ENCODE results near the gene MAN2B2. TPM values are rescaled to one million over a fixed set of nuclear protein-coding genes. Genes with fewer than 3 reads are reported as not detected.

Gene MAN2B2
- total RNA-seq, 1 donor from 2014 or later: 13.9 TPM

DNA sequence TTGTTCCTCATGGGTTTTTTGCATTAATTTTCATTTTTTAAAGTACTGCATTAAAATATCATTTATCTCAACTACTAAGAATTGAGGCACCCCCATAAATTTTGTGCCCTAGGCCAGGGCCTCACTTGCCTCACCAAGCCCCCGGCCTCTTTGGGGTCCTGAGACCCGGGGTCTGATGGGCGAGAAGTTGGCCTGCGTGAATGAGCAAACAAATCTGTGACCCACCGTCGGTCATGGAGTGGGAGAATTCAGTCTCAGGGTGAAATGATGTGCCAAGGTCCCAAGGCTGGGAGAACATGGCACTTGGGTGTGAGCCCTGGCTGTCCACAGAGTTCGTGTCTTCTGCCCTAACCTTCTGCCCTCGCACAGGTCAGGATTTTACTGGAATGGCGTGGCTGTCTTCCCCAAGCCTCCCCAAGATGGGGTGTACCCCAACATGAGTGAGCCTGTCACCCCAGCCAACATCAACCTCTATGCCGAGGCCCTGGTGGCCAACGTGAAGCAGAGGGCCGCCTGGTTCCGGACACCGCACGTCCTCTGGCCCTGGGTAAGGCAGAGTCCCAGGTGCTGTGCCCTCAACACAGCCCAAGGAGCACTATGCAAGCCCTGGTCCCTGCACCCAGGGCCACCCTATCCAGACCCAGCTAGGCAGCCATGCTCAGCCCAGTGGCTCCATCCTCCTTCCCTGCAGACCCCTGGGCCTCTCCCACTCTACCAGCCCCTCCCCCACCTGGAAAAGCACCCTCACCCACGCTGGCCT lies 18.0 kb downstream of the MAN2B2 start:
- Mint-ChIP-seq H3K9me3 (no peaks in the 10 kb centered on the region), H3K4me3 (no peak overlapping the region), H3K27me3 (ENCODE audit: insufficient read depth) (no peaks in the 10 kb centered on the region), H3K36me3 (ENCODE audit: low read depth) (peaks cover 5% of the 10 kb centered on the region), H3K4me1 (ENCODE audit: low read depth) (no peaks in the 10 kb centered on the region), H3K27ac (no peak overlapping the region)
- intact Hi-C loops (cut with micrococcal nuclease): no loop called here
- no peak for DNase-seq (ENCODE audit: low spot score)

DNA sequence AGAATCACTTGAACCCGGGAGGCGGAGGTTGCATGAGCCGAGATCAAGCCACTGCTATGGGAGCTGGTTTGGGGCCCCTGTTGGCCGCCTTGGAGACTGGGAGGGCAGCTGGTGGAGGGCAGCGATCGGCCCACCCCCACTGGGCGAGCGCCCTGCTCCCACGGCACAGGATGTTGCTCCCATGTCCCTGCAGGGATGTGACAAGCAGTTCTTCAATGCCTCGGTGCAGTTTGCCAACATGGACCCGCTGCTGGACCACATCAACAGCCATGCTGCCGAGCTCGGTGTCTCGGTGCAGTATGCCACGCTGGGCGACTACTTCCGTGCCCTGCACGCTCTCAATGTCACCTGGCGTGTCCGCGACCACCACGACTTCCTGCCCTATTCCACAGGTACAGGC lies 19.4 kb downstream of the MAN2B2 start:
- Mint-ChIP-seq H3K27ac (no peak overlapping the region), H3K36me3 (ENCODE audit: low read depth) (peaks cover 5% of the 10 kb centered on the region), H3K9me3 (no peaks in the 10 kb centered on the region), H3K4me1 (ENCODE audit: low read depth) (no peaks in the 10 kb centered on the region), H3K4me3 (no peak overlapping the region), H3K27me3 (ENCODE audit: insufficient read depth) (no peaks in the 10 kb centered on the region)
- intact Hi-C loops (cut with micrococcal nuclease): no loop called here
- no peak for DNase-seq (ENCODE audit: low spot score)

DNA sequence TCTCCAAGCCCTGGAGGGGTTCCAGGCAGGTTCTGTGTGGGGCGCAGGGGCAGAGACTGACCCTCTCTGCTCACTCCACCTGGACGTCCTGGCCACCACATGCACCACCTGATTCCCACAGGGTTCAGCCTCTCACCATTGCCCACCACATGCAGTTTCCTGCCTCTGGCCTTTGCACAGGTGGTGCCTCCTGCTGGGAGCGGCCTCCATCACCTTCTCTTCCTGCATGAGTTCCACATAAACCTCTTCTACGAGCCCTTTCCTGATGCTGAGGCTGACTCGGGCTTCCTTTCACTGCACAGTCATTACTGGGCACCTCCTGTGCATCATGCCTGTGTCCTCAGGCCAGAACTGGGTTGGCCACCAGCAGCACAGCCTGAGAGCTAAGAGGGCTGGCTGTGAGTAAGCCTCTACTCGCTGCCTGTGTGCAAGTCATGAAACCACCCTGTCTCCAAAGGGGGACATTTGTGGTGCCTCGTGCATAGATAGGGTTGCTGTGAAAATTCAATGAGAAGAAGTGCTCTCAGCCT lies 19.9 kb downstream of the MAN2B2 start:
- DNase-seq (ENCODE audit: low spot score): no peak
- Mint-ChIP-seq H3K27me3 (ENCODE audit: insufficient read depth) (no peaks in the 10 kb centered on the region), H3K36me3 (ENCODE audit: low read depth) (peaks cover 9% of the 10 kb centered on the region), H3K9me3 (no peaks in the 10 kb centered on the region), H3K4me1 (ENCODE audit: low read depth) (no peaks in the 10 kb centered on the region), H3K27ac (no peak overlapping the region), H3K4me3 (no peak overlapping the region)
- intact Hi-C loops (cut with micrococcal nuclease): no loop called here

DNA sequence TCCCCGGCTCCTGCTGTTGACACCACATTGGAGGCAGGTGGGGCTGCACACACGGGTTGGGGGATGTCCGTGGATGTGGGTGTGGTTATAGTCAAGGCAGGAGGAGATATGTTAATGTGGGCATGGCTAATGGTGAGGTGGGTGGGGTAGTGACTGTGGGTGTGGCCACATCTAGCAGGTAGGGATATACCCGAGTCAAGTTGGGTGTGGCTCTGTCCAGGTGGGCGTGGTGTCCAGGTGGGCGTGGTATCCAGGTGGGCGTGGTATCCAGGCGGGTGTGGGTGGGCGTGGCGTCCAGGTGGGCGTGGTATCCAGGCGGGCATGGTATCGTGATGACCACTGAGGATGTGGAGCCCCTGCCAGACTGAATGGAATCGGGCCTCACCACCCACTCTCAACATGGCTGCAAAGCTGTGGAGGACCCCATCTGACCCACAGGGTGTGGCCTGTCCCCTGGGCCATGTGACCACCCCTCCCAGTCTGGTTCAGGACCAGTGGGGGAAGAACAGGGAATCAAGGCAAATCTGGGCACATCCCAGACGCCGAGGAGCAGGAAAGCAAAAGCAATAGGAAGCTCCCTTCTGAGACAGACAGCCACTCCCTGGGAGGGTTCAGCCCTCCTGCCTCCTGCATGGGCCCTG lies 21.0 kb downstream of the MAN2B2 start:
- H3K9me3 Mint-ChIP-seq: no peaks in the 10 kb centered on the region
- H3K4me3 Mint-ChIP-seq: no peak overlapping the region
- H3K4me1 Mint-ChIP-seq (ENCODE audit: low read depth): no peaks in the 10 kb centered on the region
- H3K27me3 Mint-ChIP-seq (ENCODE audit: insufficient read depth): no peaks in the 10 kb centered on the region
- no peak overlapping the region for H3K27ac Mint-ChIP-seq
- intact Hi-C loops (cut with micrococcal nuclease): no loop called here
- peaks cover 9% of the 10 kb centered on the region for H3K36me3 Mint-ChIP-seq (ENCODE audit: low read depth)
- no peak for DNase-seq (ENCODE audit: low spot score)

DNA sequence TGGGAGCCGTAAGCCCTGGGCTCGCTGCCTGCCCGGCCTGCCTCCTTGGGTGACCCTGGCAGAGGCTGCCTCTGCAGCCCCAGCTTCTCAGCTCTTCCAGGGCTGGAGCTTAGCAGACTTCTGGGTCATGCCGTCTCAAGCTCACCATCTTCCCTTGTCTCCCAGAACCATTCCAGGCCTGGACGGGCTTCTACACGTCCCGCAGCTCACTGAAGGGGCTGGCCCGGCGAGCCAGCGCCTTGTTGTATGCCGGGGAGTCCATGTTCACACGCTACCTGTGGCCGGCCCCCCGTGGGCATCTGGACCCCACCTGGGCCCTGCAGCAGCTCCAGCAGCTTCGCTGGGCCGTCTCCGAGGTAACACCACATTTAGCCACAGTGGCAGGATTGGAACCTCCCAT lies 22.0 kb downstream of the MAN2B2 start:
- intact Hi-C loops (cut with micrococcal nuclease): no loop called here
- no peak overlapping the region for H3K4me3 Mint-ChIP-seq
- H3K9me3 Mint-ChIP-seq: no peaks in the 10 kb centered on the region
- H3K27me3 Mint-ChIP-seq (ENCODE audit: insufficient read depth): no peaks in the 10 kb centered on the region
- DNase-seq (ENCODE audit: low spot score): no peak
- no peak overlapping the region for H3K27ac Mint-ChIP-seq
- no peaks in the 10 kb centered on the region for H3K4me1 Mint-ChIP-seq (ENCODE audit: low read depth)
- peaks cover 9% of the 10 kb centered on the region for H3K36me3 Mint-ChIP-seq (ENCODE audit: low read depth)

DNA sequence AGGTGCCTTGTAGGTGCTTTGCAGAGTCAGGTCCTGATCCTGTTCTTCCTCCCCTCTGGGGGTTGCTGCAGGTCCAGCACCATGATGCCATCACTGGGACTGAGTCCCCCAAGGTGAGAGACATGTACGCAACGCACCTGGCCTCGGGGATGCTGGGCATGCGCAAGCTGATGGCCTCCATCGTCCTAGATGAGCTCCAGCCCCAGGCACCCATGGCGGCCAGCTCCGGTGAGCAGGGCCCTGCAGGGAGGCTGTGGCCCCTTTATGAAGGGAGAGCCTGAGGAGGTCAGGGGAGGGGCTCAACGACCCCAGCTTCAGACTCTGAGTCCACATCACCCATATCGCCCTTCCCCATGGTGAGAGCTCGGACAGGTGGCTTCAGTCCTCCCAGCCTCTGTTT lies 23.1 kb downstream of the MAN2B2 start:
- Mint-ChIP-seq H3K4me3 (no peak overlapping the region), H3K36me3 (ENCODE audit: low read depth) (peaks cover 10% of the 10 kb centered on the region), H3K4me1 (ENCODE audit: low read depth) (no peaks in the 10 kb centered on the region), H3K27me3 (ENCODE audit: insufficient read depth) (no peaks in the 10 kb centered on the region), H3K9me3 (no peaks in the 10 kb centered on the region), H3K27ac (no peak overlapping the region)
- DNase-seq (ENCODE audit: low spot score): no peak
- intact Hi-C loops (cut with micrococcal nuclease): no loop called here

DNA sequence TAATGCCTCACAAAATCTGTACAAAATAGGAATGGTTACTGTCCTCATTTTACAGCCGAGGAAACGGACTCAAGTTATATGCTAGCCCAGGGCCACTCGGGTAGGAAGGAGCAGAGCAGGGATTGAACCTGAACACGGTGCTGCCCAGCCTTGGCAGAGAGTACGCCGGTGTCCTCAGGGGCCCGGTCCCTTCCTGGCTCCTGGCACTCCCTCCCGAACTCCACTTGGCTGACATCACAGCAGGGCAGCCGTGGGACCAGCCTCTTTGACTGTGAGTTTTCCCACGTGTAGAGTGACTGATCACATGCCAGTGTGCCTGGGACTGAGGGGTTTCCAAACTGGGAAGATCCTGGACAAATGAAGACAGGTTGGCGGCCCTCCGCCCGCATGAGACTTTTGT lies 23.7 kb downstream of the MAN2B2 start:
- DNase-seq (ENCODE audit: low spot score): no peak
- Mint-ChIP-seq H3K36me3 (ENCODE audit: low read depth) (peaks cover 13% of the 10 kb centered on the region), H3K9me3 (peaks cover 2% of the 10 kb centered on the region), H3K4me1 (ENCODE audit: low read depth) (no peaks in the 10 kb centered on the region), H3K27me3 (ENCODE audit: insufficient read depth) (no peaks in the 10 kb centered on the region), H3K27ac (no peak overlapping the region), H3K4me3 (no peak overlapping the region)
- intact Hi-C loops (cut with micrococcal nuclease): no loop called here

DNA sequence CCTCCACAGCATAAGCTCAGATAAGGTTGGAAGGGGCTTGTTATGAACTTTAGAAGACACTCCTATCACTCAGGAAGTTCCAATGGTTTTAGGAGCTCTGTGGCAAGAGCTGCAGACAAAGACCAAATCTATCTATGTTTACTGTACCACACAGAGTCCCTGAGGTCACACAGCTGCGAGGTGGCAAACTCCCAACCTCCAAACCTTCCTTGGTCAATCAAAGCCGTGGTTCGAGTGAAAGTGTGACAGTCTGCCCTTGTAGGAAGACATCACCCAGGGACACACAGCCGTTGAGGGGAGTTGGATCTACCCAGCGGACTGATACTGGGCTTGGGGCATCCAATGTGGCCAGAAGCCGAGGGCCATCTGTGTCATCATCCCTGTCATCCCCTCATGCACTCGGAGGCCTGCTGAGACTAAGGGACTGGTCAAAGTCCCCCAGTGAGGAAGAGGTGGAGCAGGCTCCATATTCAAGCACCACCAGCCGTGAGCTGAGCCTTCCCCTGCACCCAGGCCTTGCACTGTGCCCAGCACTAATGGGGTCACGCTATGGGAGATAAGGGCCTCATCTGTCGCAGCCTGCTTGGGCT lies 26.8 kb downstream of the MAN2B2 start:
- Mint-ChIP-seq H3K9me3 (peaks cover 13% of the 10 kb centered on the region), H3K4me3 (no peak overlapping the region), H3K27me3 (ENCODE audit: insufficient read depth) (no peaks in the 10 kb centered on the region), H3K36me3 (ENCODE audit: low read depth) (peaks cover 39% of the 10 kb centered on the region), H3K27ac (no peak overlapping the region), H3K4me1 (ENCODE audit: low read depth) (no peaks in the 10 kb centered on the region)
- intact Hi-C loops (cut with micrococcal nuclease): no loop called here
- DNase-seq (ENCODE audit: low spot score): no peak

DNA sequence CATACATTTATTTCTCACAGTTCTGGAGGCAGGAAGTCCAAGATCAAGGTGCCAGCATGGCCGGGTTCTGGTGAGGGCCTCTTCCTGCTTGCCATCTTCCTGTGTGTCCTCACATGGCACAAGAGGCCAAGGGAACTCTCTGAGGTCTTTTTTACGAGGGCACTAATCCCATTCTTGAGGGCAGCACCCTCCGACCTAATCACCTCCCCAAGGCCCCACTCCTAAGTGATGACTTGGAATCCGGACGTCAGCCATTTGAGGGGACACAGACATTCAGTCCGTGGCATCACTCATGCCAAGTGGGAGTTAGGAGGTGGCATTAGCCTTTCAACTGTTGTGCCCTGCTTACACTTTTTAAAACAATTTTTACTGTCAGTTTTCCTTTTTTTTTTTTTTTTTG lies 27.3 kb downstream of the MAN2B2 start:
- peaks cover 13% of the 10 kb centered on the region for H3K9me3 Mint-ChIP-seq
- H3K4me1 Mint-ChIP-seq (ENCODE audit: low read depth): no peaks in the 10 kb centered on the region
- H3K27ac Mint-ChIP-seq: no peak overlapping the region
- intact Hi-C loops (cut with micrococcal nuclease): no loop called here
- H3K36me3 Mint-ChIP-seq (ENCODE audit: low read depth): peaks cover 43% of the 10 kb centered on the region
- DNase-seq (ENCODE audit: low spot score): no peak
- H3K4me3 Mint-ChIP-seq: no peak overlapping the region
- no peaks in the 10 kb centered on the region for H3K27me3 Mint-ChIP-seq (ENCODE audit: insufficient read depth)

DNA sequence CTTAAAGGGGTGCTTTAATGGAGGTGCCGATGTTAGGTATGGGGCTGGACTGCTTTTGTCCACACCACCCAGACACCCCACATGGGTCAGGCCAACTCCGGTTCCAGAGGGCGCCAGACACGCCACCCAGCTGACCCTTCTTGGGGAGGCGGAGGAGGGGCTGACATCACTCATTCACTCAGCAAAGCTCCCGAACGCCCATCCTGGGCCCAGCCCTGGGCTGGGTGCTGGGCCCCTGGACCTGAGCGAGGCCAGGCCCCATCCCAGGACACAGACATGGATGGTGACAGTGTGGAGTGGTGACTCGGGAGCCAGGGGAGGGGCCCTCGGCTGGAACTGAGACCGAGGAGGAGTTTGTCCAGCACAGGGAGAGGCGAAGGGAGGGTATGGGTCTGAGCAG lies 28.1 kb downstream of the MAN2B2 start:
- intact Hi-C loops (cut with micrococcal nuclease): no loop called here
- Mint-ChIP-seq H3K9me3 (peaks cover 13% of the 10 kb centered on the region), H3K36me3 (ENCODE audit: low read depth) (peaks cover 51% of the 10 kb centered on the region), H3K27ac (no peak overlapping the region), H3K4me1 (ENCODE audit: low read depth) (peaks cover 8% of the 10 kb centered on the region), H3K4me3 (no peak overlapping the region), H3K27me3 (ENCODE audit: insufficient read depth) (no peaks in the 10 kb centered on the region)
- DNase-seq (ENCODE audit: low spot score): no peak

DNA sequence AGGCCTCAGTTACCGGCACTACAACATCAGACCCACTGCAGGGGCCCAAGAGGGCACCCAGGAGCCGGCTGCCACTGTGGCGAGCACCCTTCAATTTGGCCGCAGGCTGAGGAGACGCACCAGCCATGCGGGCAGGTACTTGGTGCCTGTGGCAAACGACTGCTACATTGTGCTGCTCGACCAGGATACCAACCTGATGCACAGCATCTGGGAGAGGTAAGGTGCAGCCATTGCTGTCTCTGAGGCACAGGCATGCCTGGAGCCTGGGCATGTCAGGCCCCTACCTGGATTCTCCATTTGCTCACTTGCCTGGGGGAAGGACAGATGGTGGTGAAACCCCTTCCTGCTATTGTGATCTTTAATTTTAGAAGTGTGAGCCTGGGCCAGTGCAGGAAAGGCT lies 30.1 kb downstream of the MAN2B2 start:
- DNase-seq (ENCODE audit: low spot score): no peak
- Mint-ChIP-seq H3K27ac (no peak overlapping the region), H3K4me3 (no peak overlapping the region), H3K36me3 (ENCODE audit: low read depth) (peaks cover 55% of the 10 kb centered on the region), H3K9me3 (peaks cover 13% of the 10 kb centered on the region), H3K4me1 (ENCODE audit: low read depth) (peaks cover 13% of the 10 kb centered on the region), H3K27me3 (ENCODE audit: insufficient read depth) (no peaks in the 10 kb centered on the region)
- intact Hi-C loops (cut with micrococcal nuclease): no loop called here

DNA sequence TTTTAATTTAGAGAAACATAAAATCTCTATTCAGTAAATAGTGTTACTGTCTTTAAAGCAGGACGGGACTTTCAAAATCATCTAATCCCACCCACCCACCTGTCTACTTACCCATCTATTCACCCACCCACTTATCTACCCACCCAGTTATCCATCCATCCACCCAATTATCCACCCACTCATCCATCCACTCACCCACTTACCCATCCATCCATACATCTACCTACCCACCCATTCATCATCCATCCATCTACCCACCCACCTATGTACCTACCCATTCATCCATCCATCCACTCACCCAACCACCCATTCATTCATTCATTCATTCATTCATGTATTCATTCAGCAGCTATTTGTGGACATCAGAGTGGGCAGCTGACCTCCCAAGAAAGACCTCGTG lies 30.6 kb downstream of the MAN2B2 start:
- no peak overlapping the region for H3K4me3 Mint-ChIP-seq
- H3K27ac Mint-ChIP-seq: no peak overlapping the region
- peaks cover 13% of the 10 kb centered on the region for H3K9me3 Mint-ChIP-seq
- no peaks in the 10 kb centered on the region for H3K27me3 Mint-ChIP-seq (ENCODE audit: insufficient read depth)
- intact Hi-C loops (cut with micrococcal nuclease): no loop called here
- H3K36me3 Mint-ChIP-seq (ENCODE audit: low read depth): peaks cover 55% of the 10 kb centered on the region
- DNase-seq (ENCODE audit: low spot score): no peak
- peaks cover 13% of the 10 kb centered on the region for H3K4me1 Mint-ChIP-seq (ENCODE audit: low read depth)

DNA sequence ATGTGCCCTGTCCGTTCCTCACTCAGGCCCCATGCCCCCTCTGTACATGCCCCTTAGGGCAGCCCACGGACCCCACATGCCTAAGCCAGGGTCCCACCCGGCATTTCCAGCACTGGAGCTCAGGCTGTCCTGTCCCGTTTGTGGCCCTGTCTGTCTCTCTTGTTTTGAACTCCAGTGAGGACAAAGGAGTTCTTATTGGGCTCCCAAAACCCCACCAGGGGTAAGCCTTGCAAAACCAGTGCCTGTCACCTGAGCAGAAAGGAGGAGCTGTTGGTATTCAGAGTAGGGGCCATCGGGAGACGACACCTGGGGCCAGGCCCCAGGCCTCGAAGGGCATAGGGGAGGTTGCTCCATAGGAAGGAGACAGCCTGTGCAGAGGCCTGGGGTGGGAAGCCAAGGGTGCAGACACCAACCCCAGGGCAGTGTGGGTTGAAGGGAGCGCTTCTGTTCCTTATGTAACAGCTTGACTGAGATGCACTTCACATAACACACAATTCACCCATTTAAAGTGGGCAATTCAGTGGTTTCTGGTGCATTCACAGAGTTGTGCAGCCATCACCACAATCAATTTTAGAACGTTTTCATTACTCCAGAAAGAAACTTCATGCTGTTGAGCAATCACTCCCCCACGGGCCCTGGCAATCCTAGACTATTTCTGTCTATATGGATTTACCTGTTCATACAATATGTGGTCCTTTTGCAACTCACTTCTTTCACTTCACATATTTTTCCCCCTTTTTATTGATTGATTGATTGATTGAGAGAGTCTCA lies 31.7 kb downstream of the MAN2B2 start:
- H3K27me3 Mint-ChIP-seq (ENCODE audit: insufficient read depth): no peaks in the 10 kb centered on the region
- DNase-seq (ENCODE audit: low spot score): no peak
- no peak overlapping the region for H3K4me3 Mint-ChIP-seq
- peaks cover 58% of the 10 kb centered on the region for H3K36me3 Mint-ChIP-seq (ENCODE audit: low read depth)
- no peak overlapping the region for H3K27ac Mint-ChIP-seq
- intact Hi-C loops (cut with micrococcal nuclease): no loop called here
- peaks cover 13% of the 10 kb centered on the region for H3K9me3 Mint-ChIP-seq
- peaks cover 13% of the 10 kb centered on the region for H3K4me1 Mint-ChIP-seq (ENCODE audit: low read depth)

Measured in activated T-helper 1 cell treated with anti-CD3 and anti-CD28 coated beads, Interleukin-12 subunit alpha, Interleukin-12 subunit beta, Interleukin-2, Interleukin-4 antibody, amounts not matched to agents 30 ng/mL and 10 ng/mL and 1 ng/mL, durations not matched to agents 14 hours and 24 hours and 36 hours (primary cell).